Panc1 (cell line): ENCODE data around the gene BRD3OS.

Experiments used
- CTCF ChIP-seq: fragments of 450-650 bp; IDR thresholded peaks from 2 replicates; pipeline ENCODE4 v1.5.1; 2017; ENCODE audit warnings: mild to moderate bottlenecking
- POLR2AphosphoS5 ChIP-seq: IDR thresholded peaks from 2 replicates; pipeline ENCODE4 v1.6.1; 2012; ENCODE audit warnings: mild to moderate bottlenecking, low read depth, low read length, moderate library complexity
- SIN3A ChIP-seq: IDR thresholded peaks from 2 replicates; pipeline ENCODE4 v1.6.1; 2012; ENCODE audit warnings: low read depth, mild to moderate bottlenecking, low read length, moderate library complexity, borderline replicate concordance; ENCODE audit not compliant: insufficient read depth
- TF ChIP-seq, protein P1 (sequence below), 2 experiments: IDR thresholded peaks; 2 replicates each; pipeline ENCODE4 v1.6.1; 2011 to 2012; ENCODE audit warnings: low read depth in 2 of 2, control low read depth in 1 of 2, low read length in 1 of 2, mild to moderate bottlenecking in 1 of 2, moderate library complexity in 1 of 2; ENCODE audit not compliant: insufficient read depth in 1 of 2

DNA sequence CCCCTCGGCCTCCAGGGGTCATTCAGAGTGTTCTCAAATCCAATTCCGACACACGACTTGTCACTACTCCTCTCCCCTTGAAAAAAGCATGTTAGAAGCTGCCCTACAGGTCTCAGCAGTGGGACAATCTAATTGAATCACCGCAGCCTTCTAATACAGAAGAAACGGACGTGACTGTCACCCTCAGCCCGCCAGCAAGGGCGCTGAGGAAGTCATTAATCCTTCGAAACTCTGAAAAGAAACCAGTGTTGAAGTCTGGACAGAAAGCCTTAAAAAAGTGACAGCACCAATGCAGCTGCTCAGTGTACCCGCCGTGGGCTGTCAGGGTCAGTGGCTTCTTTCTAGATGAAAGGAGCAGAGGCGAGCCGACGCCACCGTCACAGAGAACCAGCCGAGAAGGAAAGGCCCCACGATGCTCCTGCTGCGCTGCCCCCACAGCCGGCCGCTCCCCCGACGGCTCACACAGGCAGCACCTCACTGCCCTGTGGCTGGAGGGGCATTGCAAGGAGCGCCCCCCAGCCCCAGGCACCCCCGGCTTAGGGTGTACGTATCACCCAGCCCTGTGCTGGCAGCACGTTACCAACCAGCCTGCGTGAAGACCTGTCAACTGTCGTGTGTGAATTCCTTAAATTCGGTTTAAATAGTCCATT, 5.7 kb downstream of the BRD3OS start:
- TF ChIP-seq CTCF: no peak
- TF ChIP-seq POLR2AphosphoS5: no peak
- TF ChIP-seq, protein P1, sequence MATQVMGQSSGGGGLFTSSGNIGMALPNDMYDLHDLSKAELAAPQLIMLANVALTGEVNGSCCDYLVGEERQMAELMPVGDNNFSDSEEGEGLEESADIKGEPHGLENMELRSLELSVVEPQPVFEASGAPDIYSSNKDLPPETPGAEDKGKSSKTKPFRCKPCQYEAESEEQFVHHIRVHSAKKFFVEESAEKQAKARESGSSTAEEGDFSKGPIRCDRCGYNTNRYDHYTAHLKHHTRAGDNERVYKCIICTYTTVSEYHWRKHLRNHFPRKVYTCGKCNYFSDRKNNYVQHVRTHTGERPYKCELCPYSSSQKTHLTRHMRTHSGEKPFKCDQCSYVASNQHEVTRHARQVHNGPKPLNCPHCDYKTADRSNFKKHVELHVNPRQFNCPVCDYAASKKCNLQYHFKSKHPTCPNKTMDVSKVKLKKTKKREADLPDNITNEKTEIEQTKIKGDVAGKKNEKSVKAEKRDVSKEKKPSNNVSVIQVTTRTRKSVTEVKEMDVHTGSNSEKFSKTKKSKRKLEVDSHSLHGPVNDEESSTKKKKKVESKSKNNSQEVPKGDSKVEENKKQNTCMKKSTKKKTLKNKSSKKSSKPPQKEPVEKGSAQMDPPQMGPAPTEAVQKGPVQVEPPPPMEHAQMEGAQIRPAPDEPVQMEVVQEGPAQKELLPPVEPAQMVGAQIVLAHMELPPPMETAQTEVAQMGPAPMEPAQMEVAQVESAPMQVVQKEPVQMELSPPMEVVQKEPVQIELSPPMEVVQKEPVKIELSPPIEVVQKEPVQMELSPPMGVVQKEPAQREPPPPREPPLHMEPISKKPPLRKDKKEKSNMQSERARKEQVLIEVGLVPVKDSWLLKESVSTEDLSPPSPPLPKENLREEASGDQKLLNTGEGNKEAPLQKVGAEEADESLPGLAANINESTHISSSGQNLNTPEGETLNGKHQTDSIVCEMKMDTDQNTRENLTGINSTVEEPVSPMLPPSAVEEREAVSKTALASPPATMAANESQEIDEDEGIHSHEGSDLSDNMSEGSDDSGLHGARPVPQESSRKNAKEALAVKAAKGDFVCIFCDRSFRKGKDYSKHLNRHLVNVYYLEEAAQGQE (IDR thresholded peaks at IDR 0.05; ENCODE audit: insufficient read depth in 1 of 2, low read depth in 2 of 2, low read length in 1 of 2): no peak
- no peak for TF ChIP-seq SIN3A
